ENCODE data around the gene AUP1. TPM values are rescaled to one million over a fixed set of nuclear protein-coding genes. Genes with fewer than 3 reads are reported as not detected.

Gene AUP1
- total and polyA plus RNA-seq, 7 donors: 46.5 to 178 (median 82.0) TPM

DNA sequence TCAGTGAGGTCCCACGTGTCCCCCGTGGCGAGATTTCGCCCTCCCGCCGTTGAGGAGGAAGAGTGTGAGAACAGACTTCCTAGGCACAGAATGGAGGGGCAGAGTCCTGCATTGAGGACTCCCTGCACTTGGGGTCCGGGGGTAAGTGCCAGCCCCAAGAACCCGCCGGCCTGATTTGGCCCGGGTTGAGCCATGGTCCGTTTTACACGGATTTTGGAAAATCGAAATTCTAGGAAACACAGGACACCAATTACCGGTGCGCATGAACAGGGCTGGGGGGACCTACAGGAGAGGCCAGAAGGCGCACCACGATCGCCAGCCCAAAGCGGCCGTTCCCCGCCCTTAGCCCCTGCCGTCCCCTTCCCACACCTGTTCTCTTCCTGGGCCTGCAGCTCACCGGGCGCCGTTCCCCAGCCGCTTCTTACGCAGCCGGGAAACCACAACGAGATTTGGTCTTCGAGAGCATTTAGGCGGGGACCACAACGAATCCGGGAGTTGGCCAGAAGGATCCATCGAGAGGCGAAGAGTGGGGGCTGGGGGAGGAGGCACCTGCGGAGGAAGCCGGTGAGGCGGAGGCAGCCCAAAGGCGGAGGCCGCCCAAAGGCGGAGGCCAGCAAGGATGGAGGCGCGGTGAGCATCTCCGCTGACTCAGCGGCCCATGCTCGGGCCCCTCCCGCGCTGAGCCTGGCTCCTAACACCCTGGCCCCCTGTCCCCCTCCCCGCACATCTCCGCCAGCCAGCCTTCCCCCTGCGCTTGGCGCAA, 15.7 kb downstream of the AUP1 start:
- TF ChIP-seq, protein P1, sequence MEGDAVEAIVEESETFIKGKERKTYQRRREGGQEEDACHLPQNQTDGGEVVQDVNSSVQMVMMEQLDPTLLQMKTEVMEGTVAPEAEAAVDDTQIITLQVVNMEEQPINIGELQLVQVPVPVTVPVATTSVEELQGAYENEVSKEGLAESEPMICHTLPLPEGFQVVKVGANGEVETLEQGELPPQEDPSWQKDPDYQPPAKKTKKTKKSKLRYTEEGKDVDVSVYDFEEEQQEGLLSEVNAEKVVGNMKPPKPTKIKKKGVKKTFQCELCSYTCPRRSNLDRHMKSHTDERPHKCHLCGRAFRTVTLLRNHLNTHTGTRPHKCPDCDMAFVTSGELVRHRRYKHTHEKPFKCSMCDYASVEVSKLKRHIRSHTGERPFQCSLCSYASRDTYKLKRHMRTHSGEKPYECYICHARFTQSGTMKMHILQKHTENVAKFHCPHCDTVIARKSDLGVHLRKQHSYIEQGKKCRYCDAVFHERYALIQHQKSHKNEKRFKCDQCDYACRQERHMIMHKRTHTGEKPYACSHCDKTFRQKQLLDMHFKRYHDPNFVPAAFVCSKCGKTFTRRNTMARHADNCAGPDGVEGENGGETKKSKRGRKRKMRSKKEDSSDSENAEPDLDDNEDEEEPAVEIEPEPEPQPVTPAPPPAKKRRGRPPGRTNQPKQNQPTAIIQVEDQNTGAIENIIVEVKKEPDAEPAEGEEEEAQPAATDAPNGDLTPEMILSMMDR (IDR thresholded peaks at IDR 0.05): no peak
- peak; percentile 40 to 87 (median 72) for TF ChIP-seq POLR2AphosphoS5 (IDR thresholded peaks at IDR 0.05)
- Histone ChIP-seq H3K4me1 (peaks cover 0 to 36% (median 29%) of the 10 kb centered on the region in 4 donors), H3K4me3 (peak overlapping the region in 1 of 4 donors; percentile 8), H3K9me3 (no peaks in the 10 kb centered on the region), H3K27ac (no peak overlapping the region), H3K27me3 (peaks cover 50 to 94% (median 90%) of the 10 kb centered on the region in 3 donors), H3K36me3 (no peaks in the 10 kb centered on the region)
- intact Hi-C loops (cut with DNase I): no loop called here
- WGBS, 2 donors: 5 to 7% methylated on average over 52 of the region's 52 CpGs
- DNase-seq: peak; percentile 60

DNA sequence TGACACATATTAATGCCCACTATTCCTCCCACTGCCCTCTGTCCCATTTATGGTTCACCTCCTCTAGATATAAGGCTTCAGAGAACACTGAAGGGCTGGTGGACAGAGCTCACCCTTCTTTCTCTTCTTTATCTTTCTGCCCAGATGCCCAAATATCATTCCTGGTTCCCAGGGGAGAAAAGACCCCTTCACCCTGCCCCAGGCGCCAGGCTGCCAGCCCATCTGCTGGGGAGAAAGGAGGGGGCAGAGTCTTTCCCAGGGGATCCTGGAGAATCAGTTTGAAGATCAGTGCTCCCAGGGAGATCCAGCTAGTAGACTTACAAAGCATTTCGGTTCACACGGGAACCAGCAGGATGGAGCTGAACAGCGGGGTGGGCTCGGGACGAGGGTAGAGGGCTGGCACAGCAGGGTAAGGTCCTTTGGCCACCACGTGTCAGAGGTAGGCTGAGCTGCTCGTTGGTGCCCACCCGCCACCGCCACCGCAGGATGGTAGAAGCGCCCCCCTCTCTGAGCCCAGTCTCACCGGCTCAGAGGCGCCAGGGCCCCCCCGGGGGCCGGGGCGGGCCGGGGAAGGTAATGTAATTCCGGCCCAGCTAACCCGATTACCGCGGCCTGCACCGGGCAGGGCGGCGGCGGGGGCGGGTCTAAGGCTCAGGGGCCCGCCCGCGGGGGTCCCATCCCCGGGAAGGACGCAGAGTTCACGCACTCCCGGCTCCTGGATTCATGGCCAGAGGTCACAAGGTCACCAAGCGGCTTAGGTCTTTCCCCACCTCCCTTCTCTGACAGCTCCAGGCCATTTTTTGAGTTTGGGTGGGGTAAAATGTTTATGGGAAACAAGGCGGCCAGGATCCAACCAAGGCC, 16.5 kb downstream of the AUP1 start:
- TF ChIP-seq POLR2AphosphoS5 (IDR thresholded peaks at IDR 0.05) (no peak), EP300 (IDR thresholded peaks at IDR 0.05) (no peak), POLR2A (IDR thresholded peaks at IDR 0.05) (no peak)
- TF ChIP-seq, protein P1 (IDR thresholded peaks at IDR 0.05): no peak
- intact Hi-C loops (cut with DNase I): no loop called here
- Histone ChIP-seq H3K27me3 (peaks cover 49 to 86% (median 82%) of the 10 kb centered on the region in 3 donors), H3K4me1 (peaks cover 0 to 40% (median 34%) of the 10 kb centered on the region in 4 donors), H3K27ac (no peak overlapping the region), H3K36me3 (no peaks in the 10 kb centered on the region), H3K4me3 (no peak overlapping the region), H3K9me3 (no peaks in the 10 kb centered on the region)
- peak; percentile 46 for DNase-seq
- 7% methylated on average over 36 of the region's 36 CpGs for WGBS, 2 donors

DNA sequence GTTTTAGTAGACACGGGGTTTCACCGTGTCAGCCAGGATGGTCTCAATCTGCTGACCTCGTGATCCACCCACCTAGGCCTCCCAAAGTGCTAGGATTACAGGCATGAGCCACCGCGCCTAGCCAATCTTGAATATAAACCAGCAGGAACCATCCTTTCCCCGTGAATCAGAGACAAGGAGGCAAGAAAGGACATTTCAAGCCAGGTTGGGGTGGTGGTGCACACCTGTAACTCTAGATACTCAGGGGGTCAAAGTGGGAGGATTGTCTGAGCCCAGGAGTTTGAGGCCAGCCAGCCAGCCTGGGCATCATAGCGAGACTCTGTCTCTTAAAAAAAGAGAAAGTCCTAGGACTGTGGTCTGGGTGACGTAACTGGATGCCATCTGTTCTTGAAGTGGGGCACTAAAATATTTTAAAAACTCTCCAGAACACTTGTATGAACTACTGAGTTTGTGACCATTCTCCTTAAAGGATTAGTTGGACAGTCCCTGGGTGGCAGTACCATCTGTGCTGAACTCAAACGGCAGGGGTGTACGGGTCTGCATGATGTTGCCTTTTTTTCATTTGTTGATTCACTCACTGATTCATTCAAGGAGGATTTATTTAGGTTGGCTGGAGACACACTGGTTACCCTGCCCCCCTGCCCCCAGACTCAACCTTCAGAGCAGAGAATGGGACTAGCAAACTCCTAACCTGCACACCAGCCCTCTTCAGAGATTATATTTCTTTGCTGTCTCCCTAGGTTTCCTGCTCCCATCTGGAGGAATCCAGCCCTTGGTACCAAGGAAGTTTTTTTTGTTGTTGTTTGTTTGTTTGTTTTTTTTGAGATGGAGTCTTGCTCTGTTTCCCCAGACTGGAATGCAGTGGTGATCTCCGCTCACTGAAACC, 18.2 kb downstream of the AUP1 start:
- 29 to 39% methylated on average over 11 of the region's 11 CpGs for WGBS, 2 donors

DNA sequence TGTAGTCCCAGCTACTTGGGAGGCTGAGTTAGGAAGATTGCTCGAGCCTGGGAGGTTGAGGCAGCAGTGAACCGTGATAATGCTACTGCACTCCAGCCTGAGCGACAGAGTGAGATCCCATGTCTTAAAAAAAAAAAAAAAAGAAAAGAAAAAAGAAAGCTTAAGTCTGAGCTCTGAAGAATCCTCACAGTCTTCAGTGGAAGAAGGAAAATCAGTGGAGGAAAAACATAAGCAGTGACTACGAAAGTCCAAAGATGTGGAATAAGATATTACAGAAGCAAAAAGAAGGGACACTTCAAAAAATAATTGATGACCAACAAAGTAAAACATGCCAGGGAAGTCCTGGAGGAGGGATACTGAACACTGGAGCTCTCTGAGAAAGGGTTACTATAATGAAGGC, 19.2 kb downstream of the AUP1 start:
- intact Hi-C loops (cut with DNase I): no loop called here
- no peak for DNase-seq
- 85 to 87% methylated on average over 4 of the region's 4 CpGs for WGBS, 2 donors
- H3K27me3 ChIP-seq: peaks cover 28 to 75% (median 56%) of the 10 kb centered on the region in 3 donors
- peaks cover 0 to 45% (median 39%) of the 10 kb centered on the region in 4 donors for H3K4me1 ChIP-seq
- H3K9me3 ChIP-seq: no peaks in the 10 kb centered on the region
- peaks cover 0 to 10% (median 7%) of the 10 kb centered on the region in 4 donors for H3K36me3 ChIP-seq
- no peak overlapping the region for H3K27ac ChIP-seq
- no peak overlapping the region for H3K4me3 ChIP-seq
- TF ChIP-seq EP300 (IDR thresholded peaks at IDR 0.05) (no peak), POLR2AphosphoS5 (IDR thresholded peaks at IDR 0.05) (no peak), POLR2A (IDR thresholded peaks at IDR 0.05) (no peak)
- TF ChIP-seq, protein P1 (IDR thresholded peaks at IDR 0.05): no peak

More for the DNA sequence above, 18.2 kb downstream of the AUP1 start:
- no peak overlapping the region for H3K27ac ChIP-seq
- no peak overlapping the region for H3K4me3 ChIP-seq
- no peaks in the 10 kb centered on the region for H3K36me3 ChIP-seq
- TF ChIP-seq EP300 (IDR thresholded peaks at IDR 0.05): no peak
- TF ChIP-seq, protein P1 (IDR thresholded peaks at IDR 0.05): no peak
- no peak for TF ChIP-seq POLR2A (IDR thresholded peaks at IDR 0.05)
- TF ChIP-seq POLR2AphosphoS5 (IDR thresholded peaks at IDR 0.05): no peak
- intact Hi-C loops (cut with DNase I): no loop called here
- H3K9me3 ChIP-seq: no peaks in the 10 kb centered on the region
- peaks cover 39 to 75% (median 67%) of the 10 kb centered on the region in 3 donors for H3K27me3 ChIP-seq
- H3K4me1 ChIP-seq: peaks cover 0 to 45% (median 40%) of the 10 kb centered on the region in 4 donors
- DNase-seq: no peak
